IMR-90 (cell line): ENCODE data around the gene ARRB1. TPM values are rescaled to one million over a fixed set of nuclear protein-coding genes. Genes with fewer than 3 reads are reported as not detected.

ENCODE experiments used
- ATAC-seq: fragments of 200-7000 bp; cut with Tn5 transposase; 2 replicates; pipeline ENCODE4 v1.9.1; 2020; ENCODE audit warnings: low read depth, mild to moderate bottlenecking, moderate library complexity
- BruUV-seq: library from RNA; stranded (reverse); fragments of 400-500 nt; replicated peaks from 2 replicates; lab custom pipeline; 2021; lab: Mats Ljungman, UMichigan
- CTCF ChIA-PET: fragments of 300-600 bp; formaldehyde crosslinking; extraction: SDS; loops from one replicate; lab custom pipeline; 2021; ENCODE audit warnings: antibody characterized with exemption; lab: Yijun Ruan, JAX
- POLR2A ChIA-PET: fragments of 300-600 bp; sonication (Branson Sonifier 250); formaldehyde crosslinking; loops from one replicate; lab custom pipeline; 2022; ENCODE audit warnings: antibody characterized with exemption; ENCODE audit not compliant: unreplicated experiment; lab: Charles Lee
- DNase-seq: peaks from one replicate; pipeline ENCODE4 v3.0.0; 2013
- H2AFZ ChIP-seq: replicated peaks from 2 replicates; pipeline ENCODE3; 2013; ENCODE audit warnings: low read length, mild to moderate bottlenecking; ENCODE audit not compliant: poor library complexity
- H2AK5ac ChIP-seq: 2 replicates; pipeline ENCODE4 v1.6.1; 2013; ENCODE audit warnings: low read depth, low read length, inconsistent platforms
- H2AK9ac ChIP-seq: replicated peaks from 2 replicates; pipeline ENCODE3; 2013; ENCODE audit warnings: mild to moderate bottlenecking, low read depth, low read length, moderate library complexity; ENCODE audit not compliant: poor library complexity
- H2BK120ac ChIP-seq: 2 replicates; pipeline ENCODE4 v1.6.1; 2013; ENCODE audit warnings: low read depth, low read length, inconsistent platforms
- H2BK15ac ChIP-seq: 3 replicates; pipeline ENCODE4 v1.6.1; 2013; ENCODE audit warnings: low read depth, low read length, inconsistent platforms
- H2BK20ac ChIP-seq: 2 replicates; pipeline ENCODE4 v1.6.1; 2013; ENCODE audit warnings: low read depth, mild to moderate bottlenecking, inconsistent platforms, low read length, moderate library complexity
- H2BK5ac ChIP-seq: 2 replicates; pipeline ENCODE4 v1.6.1; 2013; ENCODE audit warnings: mild to moderate bottlenecking, low read depth, low read length, inconsistent platforms; ENCODE audit not compliant: poor library complexity, severe bottlenecking
- H3K14ac ChIP-seq: replicated peaks from 2 replicates; pipeline ENCODE4 v1.6.1; 2013; ENCODE audit warnings: low read depth, low read length, inconsistent platforms
- H3K18ac ChIP-seq: 2 replicates; pipeline ENCODE4 v1.6.1; 2013; ENCODE audit warnings: low read depth, low read length, control low read depth
- H3K23ac ChIP-seq: 2 replicates; pipeline ENCODE4 v1.6.1; 2013; ENCODE audit warnings: low read depth, low read length, inconsistent platforms
- H3K27ac ChIP-seq: 2 replicates; pipeline ENCODE4 v1.5.1; 2013; ENCODE audit warnings: mild to moderate bottlenecking, control low read depth, low read length; ENCODE audit not compliant: insufficient read depth
- H3K27me3 ChIP-seq: 2 replicates; pipeline ENCODE4 v1.6.1; 2013; ENCODE audit warnings: low read length; ENCODE audit not compliant: control insufficient read depth, insufficient read depth
- H3K36me3 ChIP-seq: 2 replicates; pipeline ENCODE4 v1.6.1; 2013; ENCODE audit warnings: low read length, mixed read lengths; ENCODE audit not compliant: control insufficient read depth, insufficient read depth
- H3K4ac ChIP-seq: 2 replicates; pipeline ENCODE4 v1.6.1; 2013; ENCODE audit warnings: low read depth, low read length, inconsistent platforms
- H3K4me1 ChIP-seq: 2 replicates; pipeline ENCODE4 v1.6.1; 2013; ENCODE audit warnings: low read length, mixed read lengths; ENCODE audit not compliant: control insufficient read depth, insufficient read depth
- H3K4me2 ChIP-seq: 2 replicates; pipeline ENCODE4 v1.6.1; 2013; ENCODE audit warnings: low read depth, mild to moderate bottlenecking, control low read depth, low read length, moderate library complexity
- H3K4me3 ChIP-seq: 2 replicates; pipeline ENCODE4 v1.5.1; 2013; ENCODE audit warnings: low read depth, mild to moderate bottlenecking, control low read depth, low read length, moderate library complexity; ENCODE audit not compliant: insufficient read depth
- H3K56ac ChIP-seq: 2 replicates; pipeline ENCODE4 v1.6.1; 2013; ENCODE audit warnings: low read length, inconsistent platforms; ENCODE audit not compliant: insufficient read depth; ENCODE audit errors: extremely low read depth
- H3K79me1 ChIP-seq, 2 experiments: 2 replicates each; pipeline ENCODE4 v1.6.1; 2013; ENCODE audit warnings: low read length in 2 of 2, inconsistent platforms in 1 of 2, low read depth in 1 of 2
- H3K9ac ChIP-seq: 2 replicates; pipeline ENCODE4 v1.6.1; 2013; ENCODE audit warnings: low read depth, low read length, control low read depth
- H3K9me1 ChIP-seq: 2 replicates; pipeline ENCODE4 v1.6.1; 2013; ENCODE audit warnings: low read length, inconsistent platforms; ENCODE audit not compliant: insufficient read depth
- H3K9me3 ChIP-seq: 2 replicates; pipeline ENCODE4 v1.6.1; 2013; ENCODE audit warnings: low read length; ENCODE audit not compliant: control insufficient read depth, insufficient read depth
- H4K20me1 ChIP-seq: 2 replicates; pipeline ENCODE4 v1.6.1; 2013; ENCODE audit warnings: low read length, inconsistent platforms; ENCODE audit not compliant: insufficient read depth
- H4K5ac ChIP-seq: 2 replicates; pipeline ENCODE4 v1.6.1; 2013; ENCODE audit warnings: mild to moderate bottlenecking, low read depth, low read length, control low read depth
- H4K8ac ChIP-seq, 2 experiments: 2 replicates each; pipeline ENCODE4 v1.6.1; 2013; ENCODE audit warnings: low read depth in 2 of 2, low read length in 2 of 2, control low read depth in 1 of 2, inconsistent platforms in 1 of 2
- H4K91ac ChIP-seq: 2 replicates; pipeline ENCODE4 v1.6.1; 2013; ENCODE audit warnings: low read depth, low read length, inconsistent platforms; ENCODE audit not compliant: insufficient read depth
- BHLHE40 ChIP-seq: fragments of 150-350 bp; IDR thresholded peaks from 2 replicates; pipeline ENCODE4 v1.6.1; 2016; ENCODE audit warnings: mild to moderate bottlenecking, low read depth, low read length
- CEBPB ChIP-seq: IDR thresholded peaks from 2 replicates; pipeline ENCODE4 v1.6.1; 2012; ENCODE audit warnings: low read depth, low read length, improper control_type of control experiment
- CHD1 ChIP-seq: IDR thresholded peaks from 2 replicates; pipeline ENCODE4 v1.6.1; 2012; ENCODE audit warnings: low read depth, low read length, improper control_type of control experiment
- CTCF ChIP-seq: conservative IDR thresholded peaks from 2 replicates; pipeline ENCODE4 v1.5.1; 2012; ENCODE audit warnings: mild to moderate bottlenecking, low read depth, low read length, improper control_type of control experiment
- ELK1 ChIP-seq: fragments of 150-350 bp; IDR thresholded peaks from 2 replicates; pipeline ENCODE4 v1.6.1; 2016; ENCODE audit warnings: low read depth, mild to moderate bottlenecking, low read length, moderate library complexity, borderline replicate concordance
- FOS ChIP-seq: fragments of 150-350 bp; IDR thresholded peaks from 2 replicates; pipeline ENCODE4 v1.6.1; 2016; ENCODE audit warnings: low read depth, low read length
- MAFK ChIP-seq: IDR thresholded peaks from 2 replicates; pipeline ENCODE4 v1.6.1; 2012; ENCODE audit warnings: low read depth, low read length, improper control_type of control experiment
- MAZ ChIP-seq: IDR thresholded peaks from 2 replicates; pipeline ENCODE4 v1.6.1; 2012; ENCODE audit warnings: low read depth, mild to moderate bottlenecking, low read length, improper control_type of control experiment, moderate library complexity, borderline replicate concordance
- MXI1 ChIP-seq: IDR thresholded peaks from 2 replicates; pipeline ENCODE4 v1.6.1; 2012; ENCODE audit warnings: low read depth, mild to moderate bottlenecking, low read length, moderate library complexity, borderline replicate concordance
- NFE2L2 ChIP-seq: fragments of 150-350 bp; IDR thresholded peaks from 2 replicates; pipeline ENCODE4 v1.6.1; 2016; ENCODE audit warnings: low read depth, mild to moderate bottlenecking, low read length
- POLR2A ChIP-seq: IDR thresholded peaks from 2 replicates; pipeline ENCODE4 v1.6.1; 2012; ENCODE audit warnings: mild to moderate bottlenecking, low read depth, low read length
- RAD21 ChIP-seq: IDR thresholded peaks from 2 replicates; pipeline ENCODE4 v1.6.1; 2012; ENCODE audit warnings: low read length, improper control_type of control experiment
- RCOR1 ChIP-seq: IDR thresholded peaks from 2 replicates; pipeline ENCODE4 v1.6.1; 2012; ENCODE audit warnings: mild to moderate bottlenecking, low read length, improper control_type of control experiment; ENCODE audit not compliant: insufficient replicate concordance
- RFX5 ChIP-seq: IDR thresholded peaks from 2 replicates; pipeline ENCODE4 v1.8.0; 2012; ENCODE audit warnings: low read depth, mild to moderate bottlenecking, low read length, moderate library complexity
- SMC3 ChIP-seq: fragments of 150-350 bp; IDR thresholded peaks from 2 replicates; pipeline ENCODE4 v1.6.1; 2016; ENCODE audit warnings: low read depth, mild to moderate bottlenecking, antibody characterized with exemption, low read length, moderate library complexity
- USF2 ChIP-seq: fragments of 150-350 bp; IDR thresholded peaks from 2 replicates; pipeline ENCODE4 v1.6.1; 2017; ENCODE audit warnings: mild to moderate bottlenecking, antibody characterized with exemption, low read length, low read depth
- WGBS, 2 experiments: methylation state at CpG; one replicate each; pipeline versions ENCODE4 v1.1.5 to v1.1.7; 2013; ENCODE audit warnings: missing lambda C conversion rate in 2 of 2; ENCODE audit not compliant: insufficient read length in 1 of 2; ENCODE audit errors: extremely low coverage in 2 of 2; 5-methylcytosine and 5-hydroxymethylcytosine counted together
- dilution Hi-C: fragments of 300-500 bp; cut with HindIII; formaldehyde crosslinking; loops from one replicate; pipeline ENCODE4 v1.14.3; 2018; ENCODE audit warnings: low sequenced_read_pairs; ENCODE audit not compliant: unreplicated experiment
- in situ Hi-C: fragments of 300-500 bp; cut with MboI; formaldehyde crosslinking; loops from 3 replicates; pipeline ENCODE4 v1.14.3; 2019; ENCODE audit warnings: low sequenced_read_pairs, inconsistent platforms, mixed read lengths
- intact Hi-C: fragments of 100-400 bp; cut with micrococcal nuclease; formaldehyde crosslinking; loops from 2 replicates; pipeline ENCODE4 v1.10.0; 2022
- polyA plus RNA-seq, 3 experiments: library from polyadenylated mRNA; depleted of rRNA; stranded (reverse); fragments of >200 nt; gene quantifications; 2 replicates each; pipeline ENCODE4 v1.2.3, GENCODE V29; 2012; ENCODE audit warnings: low replicate concordance in 1 of 3
- total RNA-seq: library from RNA; depleted of rRNA; stranded (reverse); fragments of >200 nt; gene quantifications from 2 replicates; pipeline ENCODE4 v1.2.3, GENCODE V29; 2012

ARRB1 gene
- total and polyA plus RNA-seq, 2 of the 4 experiments (the other 2 are of a cell fraction), result 11.0 to 17.4 TPM

GRCh38 chr11:75305993-75306392 is 45.5 kb downstream of the ARRB1 start:
- Histone ChIP-seq H3K4me1 (no peaks in the 10 kb centered on the region; the same call in 1 of the 2 replicates), H4K20me1 (no peaks in the 10 kb centered on the region; the same call in 1 of the 2 replicates), H2AK5ac (no peak overlapping the region), H2AFZ (no peak overlapping the region), H2BK20ac (no peak overlapping the region), H3K9ac (no peak overlapping the region), H4K5ac (no peak overlapping the region), H3K23ac (no peak overlapping the region), H3K56ac (no peak overlapping the region), H3K18ac (no peak overlapping the region), H3K4ac (no peak overlapping the region), H2BK15ac (no peak overlapping the region), H3K4me3 (no peak overlapping the region), H4K8ac (no peak overlapping the region), H2BK120ac (no peak overlapping the region), H3K27me3 (no peaks in the 10 kb centered on the region; the same call in 1 of the 2 replicates), H3K9me3 (no peaks in the 10 kb centered on the region), H3K36me3 (no peaks in the 10 kb centered on the region), H3K27ac (no peak overlapping the region), H3K79me1 (no peaks in the 10 kb centered on the region), H2AK9ac (no peak overlapping the region), H3K14ac (no peak overlapping the region), H3K4me2 (no peak overlapping the region), H2BK5ac (no peak overlapping the region), H4K91ac (no peak overlapping the region), H3K9me1 (no peaks in the 10 kb centered on the region)
- POLR2A ChIA-PET, result no interaction called here
- CTCF ChIA-PET, result no interaction called here
- in situ Hi-C loops, result no loop called here
- dilution Hi-C loops, result no loop called here
- intact Hi-C loops, result no loop called here
- DNase-seq (no peak), ATAC-seq (no peak)
- no TSS peak for BruUV-seq
- TF ChIP-seq NFE2L2, result no peak
- no peak for TF ChIP-seq FOS
- TF ChIP-seq SMC3, result no peak
- TF ChIP-seq RFX5, result no peak
- no peak for TF ChIP-seq CHD1
- no peak for TF ChIP-seq MXI1
- TF ChIP-seq CEBPB, result no peak
- TF ChIP-seq USF2, result no peak
- TF ChIP-seq BHLHE40, result no peak
- no peak for TF ChIP-seq MAZ
- TF ChIP-seq RAD21, result no peak
- TF ChIP-seq RCOR1, result no peak
- no peak for TF ChIP-seq POLR2A
- TF ChIP-seq CTCF, result no peak
- TF ChIP-seq ELK1, result no peak
- TF ChIP-seq MAFK, result no peak
- 89% methylated on average over 3 of the region's 6 CpGs; no CpG with 5 or more reads in 1 of the 2 experiments for WGBS, 2 experiments
